IMR-90 (cell line): ENCODE results near the gene ANKRD44. TPM values are rescaled to one million over a fixed set of nuclear protein-coding genes. Genes with fewer than 3 reads are reported as not detected.

ENCODE experiments used
- ATAC-seq: fragments of 200-7000 bp; cut with Tn5 transposase; 2 replicates; pipeline ENCODE4 v1.9.1; 2020; ENCODE audit warnings: low read depth, mild to moderate bottlenecking, moderate library complexity
- BruUV-seq: library from RNA; stranded (reverse); fragments of 400-500 nt; replicated peaks from 2 replicates; lab custom pipeline; 2021; lab: Mats Ljungman, UMichigan
- CTCF ChIA-PET: fragments of 300-600 bp; formaldehyde crosslinking; extraction: SDS; loops from one replicate; lab custom pipeline; 2021; ENCODE audit warnings: antibody characterized with exemption; lab: Yijun Ruan, JAX
- POLR2A ChIA-PET: fragments of 300-600 bp; sonication (Branson Sonifier 250); formaldehyde crosslinking; loops from one replicate; lab custom pipeline; 2022; ENCODE audit warnings: antibody characterized with exemption; ENCODE audit not compliant: unreplicated experiment; lab: Charles Lee
- DNase-seq: peaks from one replicate; pipeline ENCODE4 v3.0.0; 2013
- H2AFZ ChIP-seq: replicated peaks from 2 replicates; pipeline ENCODE3; 2013; ENCODE audit warnings: low read length, mild to moderate bottlenecking; ENCODE audit not compliant: poor library complexity
- H2AK5ac ChIP-seq: 2 replicates; pipeline ENCODE4 v1.6.1; 2013; ENCODE audit warnings: low read depth, low read length, inconsistent platforms
- H2AK9ac ChIP-seq: replicated peaks from 2 replicates; pipeline ENCODE3; 2013; ENCODE audit warnings: mild to moderate bottlenecking, low read depth, low read length, moderate library complexity; ENCODE audit not compliant: poor library complexity
- H2BK120ac ChIP-seq: 2 replicates; pipeline ENCODE4 v1.6.1; 2013; ENCODE audit warnings: low read depth, low read length, inconsistent platforms
- H2BK15ac ChIP-seq: 3 replicates; pipeline ENCODE4 v1.6.1; 2013; ENCODE audit warnings: low read depth, low read length, inconsistent platforms
- H2BK20ac ChIP-seq: 2 replicates; pipeline ENCODE4 v1.6.1; 2013; ENCODE audit warnings: low read depth, mild to moderate bottlenecking, inconsistent platforms, low read length, moderate library complexity
- H2BK5ac ChIP-seq: 2 replicates; pipeline ENCODE4 v1.6.1; 2013; ENCODE audit warnings: mild to moderate bottlenecking, low read depth, low read length, inconsistent platforms; ENCODE audit not compliant: poor library complexity, severe bottlenecking
- H3K14ac ChIP-seq: replicated peaks from 2 replicates; pipeline ENCODE4 v1.6.1; 2013; ENCODE audit warnings: low read depth, low read length, inconsistent platforms
- H3K18ac ChIP-seq: 2 replicates; pipeline ENCODE4 v1.6.1; 2013; ENCODE audit warnings: low read depth, low read length, control low read depth
- H3K23ac ChIP-seq: 2 replicates; pipeline ENCODE4 v1.6.1; 2013; ENCODE audit warnings: low read depth, low read length, inconsistent platforms
- H3K27ac ChIP-seq: 2 replicates; pipeline ENCODE4 v1.5.1; 2013; ENCODE audit warnings: mild to moderate bottlenecking, control low read depth, low read length; ENCODE audit not compliant: insufficient read depth
- H3K27me3 ChIP-seq: 2 replicates; pipeline ENCODE4 v1.6.1; 2013; ENCODE audit warnings: low read length; ENCODE audit not compliant: control insufficient read depth, insufficient read depth
- H3K36me3 ChIP-seq: 2 replicates; pipeline ENCODE4 v1.6.1; 2013; ENCODE audit warnings: low read length, mixed read lengths; ENCODE audit not compliant: control insufficient read depth, insufficient read depth
- H3K4ac ChIP-seq: 2 replicates; pipeline ENCODE4 v1.6.1; 2013; ENCODE audit warnings: low read depth, low read length, inconsistent platforms
- H3K4me1 ChIP-seq: 2 replicates; pipeline ENCODE4 v1.6.1; 2013; ENCODE audit warnings: low read length, mixed read lengths; ENCODE audit not compliant: control insufficient read depth, insufficient read depth
- H3K4me2 ChIP-seq: 2 replicates; pipeline ENCODE4 v1.6.1; 2013; ENCODE audit warnings: low read depth, mild to moderate bottlenecking, control low read depth, low read length, moderate library complexity
- H3K4me3 ChIP-seq: 2 replicates; pipeline ENCODE4 v1.5.1; 2013; ENCODE audit warnings: low read depth, mild to moderate bottlenecking, control low read depth, low read length, moderate library complexity; ENCODE audit not compliant: insufficient read depth
- H3K56ac ChIP-seq: 2 replicates; pipeline ENCODE4 v1.6.1; 2013; ENCODE audit warnings: low read length, inconsistent platforms; ENCODE audit not compliant: insufficient read depth; ENCODE audit errors: extremely low read depth
- H3K79me1 ChIP-seq, 2 experiments: 2 replicates each; pipeline ENCODE4 v1.6.1; 2013; ENCODE audit warnings: low read length in 2 of 2, inconsistent platforms in 1 of 2, low read depth in 1 of 2
- H3K9ac ChIP-seq: 2 replicates; pipeline ENCODE4 v1.6.1; 2013; ENCODE audit warnings: low read depth, low read length, control low read depth
- H3K9me1 ChIP-seq: 2 replicates; pipeline ENCODE4 v1.6.1; 2013; ENCODE audit warnings: low read length, inconsistent platforms; ENCODE audit not compliant: insufficient read depth
- H3K9me3 ChIP-seq: 2 replicates; pipeline ENCODE4 v1.6.1; 2013; ENCODE audit warnings: low read length; ENCODE audit not compliant: control insufficient read depth, insufficient read depth
- H4K20me1 ChIP-seq: 2 replicates; pipeline ENCODE4 v1.6.1; 2013; ENCODE audit warnings: low read length, inconsistent platforms; ENCODE audit not compliant: insufficient read depth
- H4K5ac ChIP-seq: 2 replicates; pipeline ENCODE4 v1.6.1; 2013; ENCODE audit warnings: mild to moderate bottlenecking, low read depth, low read length, control low read depth
- H4K8ac ChIP-seq, 2 experiments: 2 replicates each; pipeline ENCODE4 v1.6.1; 2013; ENCODE audit warnings: low read depth in 2 of 2, low read length in 2 of 2, control low read depth in 1 of 2, inconsistent platforms in 1 of 2
- H4K91ac ChIP-seq: 2 replicates; pipeline ENCODE4 v1.6.1; 2013; ENCODE audit warnings: low read depth, low read length, inconsistent platforms; ENCODE audit not compliant: insufficient read depth
- CHD1 ChIP-seq: IDR thresholded peaks from 2 replicates; pipeline ENCODE4 v1.6.1; 2012; ENCODE audit warnings: low read depth, low read length, improper control_type of control experiment
- ELK1 ChIP-seq: fragments of 150-350 bp; IDR thresholded peaks from 2 replicates; pipeline ENCODE4 v1.6.1; 2016; ENCODE audit warnings: low read depth, mild to moderate bottlenecking, low read length, moderate library complexity, borderline replicate concordance
- FOS ChIP-seq: fragments of 150-350 bp; IDR thresholded peaks from 2 replicates; pipeline ENCODE4 v1.6.1; 2016; ENCODE audit warnings: low read depth, low read length
- MAZ ChIP-seq: IDR thresholded peaks from 2 replicates; pipeline ENCODE4 v1.6.1; 2012; ENCODE audit warnings: low read depth, mild to moderate bottlenecking, low read length, improper control_type of control experiment, moderate library complexity, borderline replicate concordance
- NFE2L2 ChIP-seq: fragments of 150-350 bp; IDR thresholded peaks from 2 replicates; pipeline ENCODE4 v1.6.1; 2016; ENCODE audit warnings: low read depth, mild to moderate bottlenecking, low read length
- RCOR1 ChIP-seq: IDR thresholded peaks from 2 replicates; pipeline ENCODE4 v1.6.1; 2012; ENCODE audit warnings: mild to moderate bottlenecking, low read length, improper control_type of control experiment; ENCODE audit not compliant: insufficient replicate concordance
- RFX5 ChIP-seq: IDR thresholded peaks from 2 replicates; pipeline ENCODE4 v1.8.0; 2012; ENCODE audit warnings: low read depth, mild to moderate bottlenecking, low read length, moderate library complexity
- WGBS, 2 experiments: methylation state at CpG; one replicate each; pipeline versions ENCODE4 v1.1.5 to v1.1.7; 2013; ENCODE audit warnings: missing lambda C conversion rate in 2 of 2; ENCODE audit not compliant: insufficient read length in 1 of 2; ENCODE audit errors: extremely low coverage in 2 of 2; 5-methylcytosine and 5-hydroxymethylcytosine counted together
- dilution Hi-C: fragments of 300-500 bp; cut with HindIII; formaldehyde crosslinking; loops from one replicate; pipeline ENCODE4 v1.14.3; 2018; ENCODE audit warnings: low sequenced_read_pairs; ENCODE audit not compliant: unreplicated experiment
- in situ Hi-C: fragments of 300-500 bp; cut with MboI; formaldehyde crosslinking; loops from 3 replicates; pipeline ENCODE4 v1.14.3; 2019; ENCODE audit warnings: low sequenced_read_pairs, inconsistent platforms, mixed read lengths
- intact Hi-C: fragments of 100-400 bp; cut with micrococcal nuclease; formaldehyde crosslinking; loops from 2 replicates; pipeline ENCODE4 v1.10.0; 2022
- polyA plus RNA-seq, 3 experiments: library from polyadenylated mRNA; depleted of rRNA; stranded (reverse); fragments of >200 nt; gene quantifications; 2 replicates each; pipeline ENCODE4 v1.2.3, GENCODE V29; 2012; ENCODE audit warnings: low replicate concordance in 1 of 3
- total RNA-seq: library from RNA; depleted of rRNA; stranded (reverse); fragments of >200 nt; gene quantifications from 2 replicates; pipeline ENCODE4 v1.2.3, GENCODE V29; 2012

ANKRD44 gene
- total and polyA plus RNA-seq, 2 of the 4 experiments (the other 2 are of a cell fraction) = 5.2 to 15.6 TPM

GRCh38 chr2:196985511-196986183, 324.9 kb downstream of the ANKRD44 start:
- Histone ChIP-seq H3K4ac (no peak overlapping the region), H2BK15ac (no peak overlapping the region), H4K91ac (no peak overlapping the region), H3K23ac (no peak overlapping the region), H4K20me1 (no peaks in the 10 kb centered on the region), H3K9me3 (peaks cover 2% of the 10 kb centered on the region), H2BK5ac (no peak overlapping the region), H2AK5ac (no peak overlapping the region), H3K4me3 (no peak overlapping the region), H3K4me1 (peaks cover 4% of the 10 kb centered on the region; the same call in 1 of the 2 replicates), H3K27ac (no peak overlapping the region), H3K36me3 (no peaks in the 10 kb centered on the region), H3K79me1 (no peaks in the 10 kb centered on the region), H4K8ac (no peak overlapping the region), H2AK9ac (no peak overlapping the region), H3K18ac (no peak overlapping the region), H2BK120ac (no peak overlapping the region), H3K56ac (no peak overlapping the region), H3K14ac (no peak overlapping the region), H2AFZ (no peak overlapping the region), H3K27me3 (no peaks in the 10 kb centered on the region), H3K9me1 (no peaks in the 10 kb centered on the region), H3K4me2 (no peak overlapping the region), H2BK20ac (no peak overlapping the region), H4K5ac (no peak overlapping the region), H3K9ac (no peak overlapping the region)
- BruUV-seq = no TSS peak
- no peak for ATAC-seq
- ChIA-PET CTCF (interaction anchor here (0.5 to 0.6 kb wide), 3 partner anchors 18 to 106 kb away, joined by 3 to 8 read pairs (median 7); no protein-coding TSS in a partner anchor), POLR2A (no interaction called here)
- no peak for DNase-seq
- WGBS, 2 experiments = no CpG with 5 or more reads among the region's 3 CpGs
- dilution Hi-C loops (no loop called here), in situ Hi-C loops (no loop called here), intact Hi-C loops (loop anchor here (5.0 kb wide), 1 partner anchor 58 kb away; the partner anchor contains the start of gene PGAP1)
- no peak for TF ChIP-seq NFE2L2
- no peak for TF ChIP-seq RCOR1
- no peak for TF ChIP-seq RFX5
- no peak for TF ChIP-seq CHD1
- no peak for TF ChIP-seq MAZ
- no peak for TF ChIP-seq FOS
- TF ChIP-seq ELK1 = no peak
